ENCODE data around the gene STRIP2.

DNA sequence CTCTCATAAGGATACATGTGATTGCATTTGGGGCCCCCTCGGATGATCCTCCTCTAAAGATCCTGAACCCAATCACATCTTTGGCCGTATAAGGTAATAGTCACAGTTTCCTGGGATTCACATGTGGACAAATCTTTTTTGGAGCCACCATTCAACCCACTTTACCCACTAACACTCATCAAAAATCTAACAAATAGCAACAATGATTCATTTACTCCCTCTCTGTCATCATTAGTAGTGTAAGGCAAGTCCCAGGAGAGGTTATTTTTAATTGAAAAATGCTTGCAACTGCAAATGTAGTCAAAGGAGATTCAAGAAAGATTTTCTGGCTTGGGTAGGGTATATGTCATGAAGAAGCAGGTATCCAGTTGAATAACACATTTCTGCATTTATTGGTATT lies 58.2 kb downstream of the STRIP2 start:
- no peak for TF ChIP-seq CTCF (IDR thresholded peaks at IDR 0.05; ENCODE audit: low read depth, low read length, poor library complexity, severe bottlenecking)
- TF ChIP-seq EZH2phosphoT487 (IDR thresholded peaks at IDR 0.05; ENCODE audit: borderline replicate concordance, low read length) = no peak
